ENCODE measurements around the gene GLRA3.

GRCh38 chr4:174828845-174829701 lies at the start of gene GLRA3:
- TF ChIP-seq CTCF (conservative IDR thresholded peaks at IDR 0.05 in 1 of 2, IDR thresholded peaks at IDR 0.05 in 1 of 2; ENCODE audit: low read depth in 1 of 2, low read length in 2 of 2) (no peak), EZH2 (IDR thresholded peaks at IDR 0.05; ENCODE audit: low read length, missing control alignments) (no peak)
